ENCODE measurements around the gene LSM8.

- no peak for TF ChIP-seq POLR2AphosphoS5 (IDR thresholded peaks at IDR 0.05; ENCODE audit: insufficient read depth, low read depth, low read length)
- TF ChIP-seq FOS (IDR thresholded peaks at IDR 0.05; ENCODE audit: borderline replicate concordance, insufficient read depth, low read length) = no peak
- TF ChIP-seq CTCF (IDR thresholded peaks at IDR 0.05; ENCODE audit: extremely low read depth in 1 of 2, insufficient read depth in 1 of 2, low read depth in 1 of 2, low read length in 2 of 2) = no peak
- TF ChIP-seq MYC (IDR thresholded peaks at IDR 0.05; ENCODE audit: low read depth, low read length) = no peak
- TF ChIP-seq POLR2A (IDR thresholded peaks at IDR 0.05; ENCODE audit: low read depth, low read length) = peak; percentile 8
- no peak for TF ChIP-seq EZH2 (IDR thresholded peaks at IDR 0.05; ENCODE audit: borderline replicate concordance, low read depth, low read length, severe bottlenecking)
- no peak for TF ChIP-seq MAX (IDR thresholded peaks at IDR 0.05; ENCODE audit: insufficient read depth, insufficient read length)
- TF ChIP-seq JUN (IDR thresholded peaks at IDR 0.05; ENCODE audit: borderline replicate concordance, insufficient read depth, insufficient read length, low read depth) = no peak
- no peak for TF ChIP-seq GATA2 (IDR thresholded peaks at IDR 0.05; ENCODE audit: insufficient read depth, insufficient read length, low read depth, low read length)
Measured at GRCh38 chr7:118182593-118183427, 1.2 kb upstream of the LSM8 start.
